ENCODE measurements around the gene EWSR1.

EWSR1 gene

GRCh38 chr22:29328055-29328454 lies 60.0 kb downstream of the EWSR1 start:
- no peak overlapping the region for H3K56ac ChIP-seq (ENCODE audit: low read length)
- no peak for DNase-seq
- H3K36me3 ChIP-seq (ENCODE audit: control insufficient read depth, insufficient read depth, low read length): peaks cover 2% of the 10 kb centered on the region
- no peaks in the 10 kb centered on the region for H3K27me3 ChIP-seq (ENCODE audit: insufficient read depth, low read length, poor library complexity)
- no peak overlapping the region for H4K8ac ChIP-seq (ENCODE audit: low read depth, low read length)
- H3K4me3 ChIP-seq (ENCODE audit: low read length): no peak overlapping the region
- no peak overlapping the region for H3K4me2 ChIP-seq (ENCODE audit: low read length)
- H2BK15ac ChIP-seq (replicated peaks; ENCODE audit: low read depth): no peak overlapping the region
- H3K79me1 ChIP-seq (ENCODE audit: low read length): no peaks in the 10 kb centered on the region
- no peak overlapping the region for H4K5ac ChIP-seq (ENCODE audit: low read length)
- H3K9ac ChIP-seq (ENCODE audit: low read length): no peak overlapping the region
- H2AK5ac ChIP-seq (ENCODE audit: low read length): no peak overlapping the region
- WGBS (ENCODE audit: extremely low coverage, insufficient coverage, low lambda C conversion rate): no CpG with 5 or more reads among the region's 5 CpGs
- H2BK5ac ChIP-seq (ENCODE audit: low read length): no peak overlapping the region
- H2BK120ac ChIP-seq (ENCODE audit: low read depth, low read length): no peak overlapping the region
- H3K4me1 ChIP-seq (ENCODE audit: control insufficient read depth, low read depth, low read length): peaks cover 2% of the 10 kb centered on the region
- H3K79me2 ChIP-seq (ENCODE audit: control insufficient read depth, insufficient read depth, low read length): no peaks in the 10 kb centered on the region
- no peak overlapping the region for H3K23ac ChIP-seq (ENCODE audit: low read length)
- H3K4ac ChIP-seq (ENCODE audit: low read depth, low read length): no peak overlapping the region
- no peak overlapping the region for H3K18ac ChIP-seq (ENCODE audit: low read length)
- no peak overlapping the region for H3K27ac ChIP-seq (ENCODE audit: low read depth, low read length)

GRCh38 chr22:29328566-29329500 lies 60.8 kb downstream of the EWSR1 start:
- peaks cover 2% of the 10 kb centered on the region for H3K36me3 ChIP-seq (ENCODE audit: control insufficient read depth, insufficient read depth, low read length)
- no peak overlapping the region for H3K9ac ChIP-seq (ENCODE audit: low read length)
- H3K79me1 ChIP-seq (ENCODE audit: low read length): no peaks in the 10 kb centered on the region
- H3K4me2 ChIP-seq (ENCODE audit: low read length): no peak overlapping the region
- no peak overlapping the region for H3K18ac ChIP-seq (ENCODE audit: low read length)
- H2BK5ac ChIP-seq (ENCODE audit: low read length): no peak overlapping the region
- no peak overlapping the region for H2BK120ac ChIP-seq (ENCODE audit: low read depth, low read length)
- no peak overlapping the region for H3K23ac ChIP-seq (ENCODE audit: low read length)
- H3K79me2 ChIP-seq (ENCODE audit: control insufficient read depth, insufficient read depth, low read length): no peaks in the 10 kb centered on the region
- no peak overlapping the region for H4K5ac ChIP-seq (ENCODE audit: low read length)
- H4K8ac ChIP-seq (ENCODE audit: low read depth, low read length): no peak overlapping the region
- no peak overlapping the region for H2BK15ac ChIP-seq (replicated peaks; ENCODE audit: low read depth)
- no peak overlapping the region for H3K4me3 ChIP-seq (ENCODE audit: low read length)
- WGBS (ENCODE audit: extremely low coverage, insufficient coverage, low lambda C conversion rate): no CpG with 5 or more reads among the region's 34 CpGs
- no peak overlapping the region for H2AK5ac ChIP-seq (ENCODE audit: low read length)
- no peaks in the 10 kb centered on the region for H3K27me3 ChIP-seq (ENCODE audit: insufficient read depth, low read length, poor library complexity)
- no peak overlapping the region for H3K4ac ChIP-seq (ENCODE audit: low read depth, low read length)
- no peak overlapping the region for H3K27ac ChIP-seq (ENCODE audit: low read depth, low read length)
- no peak overlapping the region for H3K56ac ChIP-seq (ENCODE audit: low read length)
- DNase-seq: no peak
- H3K4me1 ChIP-seq (ENCODE audit: control insufficient read depth, low read depth, low read length): peaks cover 2% of the 10 kb centered on the region

GRCh38 chr22:29329581-29329980 lies 61.5 kb downstream of the EWSR1 start:
- no peaks in the 10 kb centered on the region for H3K79me1 ChIP-seq (ENCODE audit: low read length)
- H3K4me3 ChIP-seq (ENCODE audit: low read length): no peak overlapping the region
- H2BK120ac ChIP-seq (ENCODE audit: low read depth, low read length): no peak overlapping the region
- H4K8ac ChIP-seq (ENCODE audit: low read depth, low read length): no peak overlapping the region
- peaks cover 2% of the 10 kb centered on the region for H3K36me3 ChIP-seq (ENCODE audit: control insufficient read depth, insufficient read depth, low read length)
- H2BK5ac ChIP-seq (ENCODE audit: low read length): no peak overlapping the region
- no peak overlapping the region for H3K4ac ChIP-seq (ENCODE audit: low read depth, low read length)
- no peak overlapping the region for H4K5ac ChIP-seq (ENCODE audit: low read length)
- H3K27me3 ChIP-seq (ENCODE audit: insufficient read depth, low read length, poor library complexity): no peaks in the 10 kb centered on the region
- no peak for DNase-seq
- no peaks in the 10 kb centered on the region for H3K79me2 ChIP-seq (ENCODE audit: control insufficient read depth, insufficient read depth, low read length)
- no peak overlapping the region for H3K56ac ChIP-seq (ENCODE audit: low read length)
- H3K18ac ChIP-seq (ENCODE audit: low read length): no peak overlapping the region
- H2AK5ac ChIP-seq (ENCODE audit: low read length): no peak overlapping the region
- H3K4me2 ChIP-seq (ENCODE audit: low read length): no peak overlapping the region
- no peak overlapping the region for H3K27ac ChIP-seq (ENCODE audit: low read depth, low read length)
- H3K4me1 ChIP-seq (ENCODE audit: control insufficient read depth, low read depth, low read length): peaks cover 2% of the 10 kb centered on the region
- no peak overlapping the region for H3K23ac ChIP-seq (ENCODE audit: low read length)
- no CpG with 5 or more reads among the region's 11 CpGs for WGBS (ENCODE audit: extremely low coverage, insufficient coverage, low lambda C conversion rate)
- no peak overlapping the region for H2BK15ac ChIP-seq (replicated peaks; ENCODE audit: low read depth)
- no peak overlapping the region for H3K9ac ChIP-seq (ENCODE audit: low read length)

GRCh38 chr22:29330291-29330690 lies 62.2 kb downstream of the EWSR1 start:
- no CpG with 5 or more reads among the region's 19 CpGs for WGBS (ENCODE audit: extremely low coverage, insufficient coverage, low lambda C conversion rate)
- H3K18ac ChIP-seq (ENCODE audit: low read length): no peak overlapping the region
- H4K8ac ChIP-seq (ENCODE audit: low read depth, low read length): no peak overlapping the region
- no peak overlapping the region for H2BK120ac ChIP-seq (ENCODE audit: low read depth, low read length)
- H3K27me3 ChIP-seq (ENCODE audit: insufficient read depth, low read length, poor library complexity): no peaks in the 10 kb centered on the region
- H2BK15ac ChIP-seq (replicated peaks; ENCODE audit: low read depth): no peak overlapping the region
- H3K79me1 ChIP-seq (ENCODE audit: low read length): no peaks in the 10 kb centered on the region
- H3K4me1 ChIP-seq (ENCODE audit: control insufficient read depth, low read depth, low read length): peaks cover 2% of the 10 kb centered on the region
- H3K4ac ChIP-seq (ENCODE audit: low read depth, low read length): no peak overlapping the region
- H3K56ac ChIP-seq (ENCODE audit: low read length): peak overlapping the region; percentile 15
- H3K4me2 ChIP-seq (ENCODE audit: low read length): no peak overlapping the region
- no peak for DNase-seq
- no peak overlapping the region for H4K5ac ChIP-seq (ENCODE audit: low read length)
- H3K4me3 ChIP-seq (ENCODE audit: low read length): no peak overlapping the region
- no peak overlapping the region for H3K9ac ChIP-seq (ENCODE audit: low read length)
- no peaks in the 10 kb centered on the region for H3K79me2 ChIP-seq (ENCODE audit: control insufficient read depth, insufficient read depth, low read length)
- peaks cover 2% of the 10 kb centered on the region for H3K36me3 ChIP-seq (ENCODE audit: control insufficient read depth, insufficient read depth, low read length)
- no peak overlapping the region for H3K27ac ChIP-seq (ENCODE audit: low read depth, low read length)
- H2AK5ac ChIP-seq (ENCODE audit: low read length): no peak overlapping the region
- no peak overlapping the region for H3K23ac ChIP-seq (ENCODE audit: low read length)
- H2BK5ac ChIP-seq (ENCODE audit: low read length): no peak overlapping the region

- no peak overlapping the region for H3K4ac ChIP-seq (ENCODE audit: low read depth, low read length)
- no peak overlapping the region for H3K27ac ChIP-seq (ENCODE audit: low read depth, low read length)
- no peak overlapping the region for H3K4me2 ChIP-seq (ENCODE audit: low read length)
- no peaks in the 10 kb centered on the region for H3K79me1 ChIP-seq (ENCODE audit: low read length)
- H3K36me3 ChIP-seq (ENCODE audit: control insufficient read depth, insufficient read depth, low read length): peaks cover 2% of the 10 kb centered on the region
- no peak overlapping the region for H3K4me3 ChIP-seq (ENCODE audit: low read length)
- peak; percentile 62 for DNase-seq
- H3K27me3 ChIP-seq (ENCODE audit: insufficient read depth, low read length, poor library complexity): no peaks in the 10 kb centered on the region
- no peak overlapping the region for H4K8ac ChIP-seq (ENCODE audit: low read depth, low read length)
- H3K9ac ChIP-seq (ENCODE audit: low read length): no peak overlapping the region
- H2BK120ac ChIP-seq (ENCODE audit: low read depth, low read length): no peak overlapping the region
- H3K56ac ChIP-seq (ENCODE audit: low read length): peak overlapping the region; percentile 60
- H3K79me2 ChIP-seq (ENCODE audit: control insufficient read depth, insufficient read depth, low read length): no peaks in the 10 kb centered on the region
- WGBS (ENCODE audit: extremely low coverage, insufficient coverage, low lambda C conversion rate): no CpG with 5 or more reads among the region's 9 CpGs
- H3K4me1 ChIP-seq (ENCODE audit: control insufficient read depth, low read depth, low read length): peaks cover 2% of the 10 kb centered on the region
- no peak overlapping the region for H3K18ac ChIP-seq (ENCODE audit: low read length)
- no peak overlapping the region for H2BK15ac ChIP-seq (replicated peaks; ENCODE audit: low read depth)
- no peak overlapping the region for H2AK5ac ChIP-seq (ENCODE audit: low read length)
- no peak overlapping the region for H2BK5ac ChIP-seq (ENCODE audit: low read length)
- no peak overlapping the region for H4K5ac ChIP-seq (ENCODE audit: low read length)
- no peak overlapping the region for H3K23ac ChIP-seq (ENCODE audit: low read length)
Measured at GRCh38 chr22:29330753-29331152, 62.7 kb downstream of the EWSR1 start.

Measured in mesendoderm (in vitro differentiated cells).